ENCODE measurements around the gene ASTE1.

DNA sequence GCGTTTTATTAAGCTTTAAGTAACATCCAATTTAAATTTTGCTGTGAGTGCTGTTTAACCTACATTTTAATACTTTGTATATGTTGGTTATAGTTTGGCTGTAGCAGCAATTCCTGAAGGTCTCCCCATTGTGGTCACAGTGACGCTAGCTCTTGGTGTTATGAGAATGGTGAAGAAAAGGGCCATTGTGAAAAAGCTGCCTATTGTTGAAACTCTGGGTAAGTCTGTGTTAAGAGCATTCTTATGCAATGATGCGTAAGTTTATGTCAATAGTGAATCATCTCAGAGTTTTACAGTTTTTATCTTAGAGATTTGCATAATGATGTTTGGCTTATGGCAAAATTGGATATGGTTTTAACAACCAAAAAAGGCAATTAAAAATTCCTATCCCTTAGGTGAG, 62.7 kb downstream of the ASTE1 start:
- TF ChIP-seq, protein P1, sequence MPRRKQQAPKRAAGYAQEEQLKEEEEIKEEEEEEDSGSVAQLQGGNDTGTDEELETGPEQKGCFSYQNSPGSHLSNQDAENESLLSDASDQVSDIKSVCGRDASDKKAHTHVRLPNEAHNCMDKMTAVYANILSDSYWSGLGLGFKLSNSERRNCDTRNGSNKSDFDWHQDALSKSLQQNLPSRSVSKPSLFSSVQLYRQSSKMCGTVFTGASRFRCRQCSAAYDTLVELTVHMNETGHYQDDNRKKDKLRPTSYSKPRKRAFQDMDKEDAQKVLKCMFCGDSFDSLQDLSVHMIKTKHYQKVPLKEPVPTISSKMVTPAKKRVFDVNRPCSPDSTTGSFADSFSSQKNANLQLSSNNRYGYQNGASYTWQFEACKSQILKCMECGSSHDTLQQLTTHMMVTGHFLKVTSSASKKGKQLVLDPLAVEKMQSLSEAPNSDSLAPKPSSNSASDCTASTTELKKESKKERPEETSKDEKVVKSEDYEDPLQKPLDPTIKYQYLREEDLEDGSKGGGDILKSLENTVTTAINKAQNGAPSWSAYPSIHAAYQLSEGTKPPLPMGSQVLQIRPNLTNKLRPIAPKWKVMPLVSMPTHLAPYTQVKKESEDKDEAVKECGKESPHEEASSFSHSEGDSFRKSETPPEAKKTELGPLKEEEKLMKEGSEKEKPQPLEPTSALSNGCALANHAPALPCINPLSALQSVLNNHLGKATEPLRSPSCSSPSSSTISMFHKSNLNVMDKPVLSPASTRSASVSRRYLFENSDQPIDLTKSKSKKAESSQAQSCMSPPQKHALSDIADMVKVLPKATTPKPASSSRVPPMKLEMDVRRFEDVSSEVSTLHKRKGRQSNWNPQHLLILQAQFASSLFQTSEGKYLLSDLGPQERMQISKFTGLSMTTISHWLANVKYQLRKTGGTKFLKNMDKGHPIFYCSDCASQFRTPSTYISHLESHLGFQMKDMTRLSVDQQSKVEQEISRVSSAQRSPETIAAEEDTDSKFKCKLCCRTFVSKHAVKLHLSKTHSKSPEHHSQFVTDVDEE (CRISPR knock-in tag; IDR thresholded peaks at IDR 0.05), result no peak
- TF ChIP-seq CSRNP3 (CRISPR knock-in tag; IDR thresholded peaks at IDR 0.05) (no peak), PATZ1 (CRISPR knock-in tag; IDR thresholded peaks at IDR 0.05; ENCODE audit: borderline replicate concordance) (no peak), CREB5 (CRISPR knock-in tag; IDR thresholded peaks at IDR 0.05; ENCODE audit: low read depth) (peak; percentile 75), ZFP3 (CRISPR knock-in tag; IDR thresholded peaks at IDR 0.05) (no peak), ZC3H10 (CRISPR knock-in tag; IDR thresholded peaks at IDR 0.05) (no peak), ESRRG (CRISPR knock-in tag; IDR thresholded peaks at IDR 0.05) (no peak), ZFP30 (CRISPR knock-in tag; IDR thresholded peaks at IDR 0.05) (no peak), ARNTL (CRISPR knock-in tag; IDR thresholded peaks at IDR 0.05; ENCODE audit: borderline replicate concordance, low read depth) (no peak), ZNF565 (CRISPR knock-in tag; conservative IDR thresholded peaks at IDR 0.05; ENCODE audit: low read depth) (no peak)
